Adrenal gland (tissue), 5 donors: ENCODE data around the gene ATP12A.

Source experiments
- CTCF ChIP-seq, 6 experiments: fragments of 450-650 bp in 4 of 6; fragments of 200-600 bp in 2 of 6; sonication (generic) in 1 of 6; IDR thresholded peaks; 1 replicate in 5 of 6; 2 replicates in 1 of 6; pipeline versions ENCODE4 v1.5.1 to v1.8.0; 2016 to 2021; ENCODE audit warnings: antibody characterized with exemption in 6 of 6, mild to moderate bottlenecking in 2 of 6, moderate library complexity in 1 of 6
- POLR2A ChIP-seq, 2 donors: fragments of 450-650 bp; IDR thresholded peaks; one replicate each; pipeline ENCODE4 v1.6.1; 2017; ENCODE audit warnings: antibody characterized with exemption in 2 of 2, mild to moderate bottlenecking in 2 of 2, moderate library complexity in 1 of 2
- donor health status: DM: no; HTN: no; CAD: no.

- TF ChIP-seq CTCF (IDR thresholded peaks at IDR 0.05) (no peak), POLR2A (IDR thresholded peaks at IDR 0.05) (no peak)
These were observed 49.2 kb upstream of the ATP12A start for GRCh38 chr13:24630851-24631620.
